HFFc6 (cell line): ENCODE measurements around the gene TMEM115. TPM values are rescaled to one million over a fixed set of nuclear protein-coding genes. Genes with fewer than 3 reads are reported as not detected.
A peak's percentile ranks its signal among the peaks of the same experiment; 100 is the strongest.

ENCODE experiments used
- DNase-seq: peaks from one replicate; pipeline ENCODE4 v3.0.0-alpha.2; 2018
- H3K27ac Mint-ChIP-seq: 2 replicates; pipeline ENCODE4 v1.8.0; 2020; ENCODE audit warnings: mild to moderate bottlenecking, mixed read lengths
- H3K27me3 Mint-ChIP-seq: 2 replicates; pipeline ENCODE4 v1.8.0; 2021; ENCODE audit warnings: mild to moderate bottlenecking, moderate library complexity, mixed read lengths; ENCODE audit not compliant: insufficient read depth
- H3K36me3 Mint-ChIP-seq: 2 replicates; pipeline ENCODE4 v1.8.0; 2021; ENCODE audit warnings: low read depth, mixed read lengths
- H3K4me1 Mint-ChIP-seq: 2 replicates; pipeline ENCODE4 v1.8.0; 2020; ENCODE audit warnings: low read depth, mixed read lengths
- H3K4me3 Mint-ChIP-seq: 2 replicates; pipeline ENCODE4 v1.8.0; 2020; ENCODE audit warnings: mild to moderate bottlenecking, moderate library complexity, mixed read lengths
- H3K9me3 Mint-ChIP-seq: 2 replicates; pipeline ENCODE4 v1.8.0; 2020; ENCODE audit warnings: mild to moderate bottlenecking, mixed read lengths
- total RNA-seq, 6 experiments: library from RNA; stranded (reverse); fragmentation: NEBNext Ultra II Directional; extraction: Animal tissue kit (Norgen Biotek cat#: 25700); gene quantifications; 2 replicates in 1 of 6; 3 replicates in 5 of 6; pipeline ENCODE4 v1.2.3, GENCODE V29; 2021
- TF ChIP-seq, protein P1 (sequence below): fragments of 200-600 bp; sonication (generic); IDR thresholded peaks from 2 replicates; pipeline ENCODE4 v1.5.0; 2021; ENCODE audit warnings: antibody characterized with exemption, mild to moderate bottlenecking

Gene TMEM115
- total RNA-seq, 6 experiments from 2014 or later = 51.7 to 65.7 (median 54.4) TPM

DNA sequence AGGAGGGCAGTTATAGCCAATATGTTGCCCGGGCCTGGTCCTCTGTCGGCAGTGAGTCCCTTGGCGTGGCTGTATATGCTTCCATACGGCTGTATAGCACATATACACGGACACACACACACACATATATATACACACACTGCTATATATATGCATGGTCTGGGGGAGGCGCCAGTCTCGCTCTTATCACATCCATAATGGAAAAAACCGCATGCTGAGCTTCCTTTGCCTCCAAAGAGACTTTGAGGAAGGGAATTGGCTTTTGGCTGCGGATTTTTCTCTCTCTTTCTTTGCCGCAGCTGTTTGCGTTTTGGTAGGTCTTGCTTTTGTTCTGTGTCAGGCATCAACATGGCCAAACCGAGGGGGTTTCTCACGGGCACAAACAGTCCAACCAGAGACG is 11.3 kb upstream of the TMEM115 start:
- Mint-ChIP-seq H3K4me1 (no peaks in the 10 kb centered on the region), H3K27ac (no peak overlapping the region), H3K36me3 (no peaks in the 10 kb centered on the region), H3K9me3 (no peaks in the 10 kb centered on the region), H3K4me3 (no peak overlapping the region), H3K27me3 (peaks cover 29% of the 10 kb centered on the region)
- TF ChIP-seq, protein P1, sequence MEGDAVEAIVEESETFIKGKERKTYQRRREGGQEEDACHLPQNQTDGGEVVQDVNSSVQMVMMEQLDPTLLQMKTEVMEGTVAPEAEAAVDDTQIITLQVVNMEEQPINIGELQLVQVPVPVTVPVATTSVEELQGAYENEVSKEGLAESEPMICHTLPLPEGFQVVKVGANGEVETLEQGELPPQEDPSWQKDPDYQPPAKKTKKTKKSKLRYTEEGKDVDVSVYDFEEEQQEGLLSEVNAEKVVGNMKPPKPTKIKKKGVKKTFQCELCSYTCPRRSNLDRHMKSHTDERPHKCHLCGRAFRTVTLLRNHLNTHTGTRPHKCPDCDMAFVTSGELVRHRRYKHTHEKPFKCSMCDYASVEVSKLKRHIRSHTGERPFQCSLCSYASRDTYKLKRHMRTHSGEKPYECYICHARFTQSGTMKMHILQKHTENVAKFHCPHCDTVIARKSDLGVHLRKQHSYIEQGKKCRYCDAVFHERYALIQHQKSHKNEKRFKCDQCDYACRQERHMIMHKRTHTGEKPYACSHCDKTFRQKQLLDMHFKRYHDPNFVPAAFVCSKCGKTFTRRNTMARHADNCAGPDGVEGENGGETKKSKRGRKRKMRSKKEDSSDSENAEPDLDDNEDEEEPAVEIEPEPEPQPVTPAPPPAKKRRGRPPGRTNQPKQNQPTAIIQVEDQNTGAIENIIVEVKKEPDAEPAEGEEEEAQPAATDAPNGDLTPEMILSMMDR = 0 out of 2 replicates have a peak, but pooled peaks have one; percentile 14
- no peak for DNase-seq

DNA sequence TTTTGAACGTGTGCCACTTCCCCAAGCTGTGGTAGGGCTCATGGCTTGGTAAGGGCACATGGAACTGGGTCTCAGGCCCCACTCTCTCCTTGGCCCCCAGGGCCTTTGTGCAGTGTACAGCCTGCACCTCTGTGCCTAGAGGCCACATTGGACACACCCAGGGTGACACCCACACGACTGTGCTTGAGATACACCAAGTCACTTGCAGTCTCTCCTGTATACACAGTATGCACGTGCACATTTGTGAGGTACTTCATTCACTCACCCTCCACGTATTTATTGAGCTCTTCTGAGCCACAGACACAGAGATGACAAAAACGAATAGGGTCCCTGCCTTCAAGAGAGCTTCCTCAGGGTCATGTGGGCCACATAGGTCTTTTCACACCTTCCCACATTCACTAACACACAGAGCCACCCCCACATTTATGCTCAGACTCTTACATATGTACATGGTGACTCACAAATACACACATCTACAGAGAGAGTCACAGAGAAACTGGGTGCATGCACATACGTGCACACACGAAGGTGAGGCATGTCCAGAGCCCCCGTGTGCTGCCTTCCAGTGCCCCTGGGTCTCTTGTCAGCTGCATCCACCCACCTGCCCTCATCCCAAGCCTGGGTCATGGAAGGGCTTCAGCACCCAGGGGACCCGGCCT is 9.8 kb upstream of the TMEM115 start:
- Mint-ChIP-seq H3K4me1 (no peaks in the 10 kb centered on the region), H3K4me3 (no peak overlapping the region), H3K27ac (no peak overlapping the region), H3K9me3 (no peaks in the 10 kb centered on the region), H3K27me3 (peaks cover 28% of the 10 kb centered on the region), H3K36me3 (no peaks in the 10 kb centered on the region)
- DNase-seq = no peak
- TF ChIP-seq, protein P1 = no peak

DNA sequence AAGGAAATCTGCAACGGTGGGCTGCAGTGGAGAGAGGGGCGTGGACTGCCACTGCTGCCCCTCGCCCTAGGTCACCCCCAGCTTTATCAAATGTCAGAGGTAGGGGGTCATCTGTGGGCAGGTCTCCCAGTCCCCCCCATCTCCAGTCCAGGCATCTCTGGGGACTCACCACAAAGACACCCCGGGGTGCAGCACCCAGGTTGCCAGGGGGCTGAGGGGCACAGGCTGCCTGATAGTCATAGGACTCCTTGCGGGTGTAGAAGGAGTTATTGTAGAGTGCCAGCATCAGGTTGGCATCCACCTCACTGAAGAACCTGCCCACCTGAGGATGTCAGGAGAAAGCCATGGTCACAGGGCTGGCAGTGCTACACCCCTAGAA is 6.5 kb upstream of the TMEM115 start:
- H3K27ac Mint-ChIP-seq = no peak overlapping the region
- no peak for DNase-seq
- H3K27me3 Mint-ChIP-seq = peaks cover 14% of the 10 kb centered on the region
- H3K9me3 Mint-ChIP-seq = no peaks in the 10 kb centered on the region
- H3K36me3 Mint-ChIP-seq = no peaks in the 10 kb centered on the region
- TF ChIP-seq, protein P1 = no peak
- H3K4me3 Mint-ChIP-seq = no peak overlapping the region
- H3K4me1 Mint-ChIP-seq = no peaks in the 10 kb centered on the region

DNA sequence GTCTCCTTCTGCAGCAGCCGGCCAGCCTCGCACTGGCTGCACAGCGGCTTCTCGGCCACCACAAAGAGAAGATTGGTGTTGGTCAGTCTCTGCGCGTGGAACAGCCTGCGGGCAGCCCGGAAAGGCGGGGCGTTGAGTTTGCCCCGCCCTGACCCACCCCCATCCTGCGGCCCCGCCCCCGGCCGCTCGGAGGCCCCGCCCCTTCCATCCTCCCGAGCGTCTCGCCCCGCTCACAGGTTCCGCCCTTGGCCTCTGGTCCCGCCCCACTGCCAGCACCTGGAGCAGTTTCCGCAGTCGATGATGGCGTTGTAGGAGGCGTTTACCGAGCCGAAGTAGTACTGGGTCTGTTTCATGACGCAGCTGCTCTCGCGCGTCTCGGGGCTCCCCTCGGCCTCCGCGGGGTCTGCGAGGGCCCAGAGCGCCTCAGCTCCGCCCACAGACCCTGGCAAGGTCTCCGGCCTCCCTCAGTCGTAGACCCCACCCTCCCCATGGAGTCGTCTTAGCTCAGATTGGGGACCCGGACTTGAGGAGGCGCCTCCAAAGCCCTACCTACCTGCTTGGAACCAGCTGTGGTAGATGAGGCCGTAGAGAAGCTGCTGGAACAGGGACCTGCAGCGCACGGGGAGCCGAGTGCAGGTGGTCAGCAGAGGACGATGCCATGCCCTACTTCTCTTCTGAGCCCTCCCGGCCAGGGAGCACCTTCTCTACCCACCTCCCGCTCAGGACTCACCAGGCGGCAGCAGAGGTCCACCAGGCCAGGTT is 5.9 kb upstream of the TMEM115 start:
- Mint-ChIP-seq H3K27ac (no peak overlapping the region), H3K9me3 (no peaks in the 10 kb centered on the region), H3K36me3 (no peaks in the 10 kb centered on the region), H3K4me1 (no peaks in the 10 kb centered on the region), H3K27me3 (peaks cover 9% of the 10 kb centered on the region), H3K4me3 (peak overlapping the region; percentile 69; the same call in 1 of the 2 replicates)
- TF ChIP-seq, protein P1 = no peak
- DNase-seq = no peak

DNA sequence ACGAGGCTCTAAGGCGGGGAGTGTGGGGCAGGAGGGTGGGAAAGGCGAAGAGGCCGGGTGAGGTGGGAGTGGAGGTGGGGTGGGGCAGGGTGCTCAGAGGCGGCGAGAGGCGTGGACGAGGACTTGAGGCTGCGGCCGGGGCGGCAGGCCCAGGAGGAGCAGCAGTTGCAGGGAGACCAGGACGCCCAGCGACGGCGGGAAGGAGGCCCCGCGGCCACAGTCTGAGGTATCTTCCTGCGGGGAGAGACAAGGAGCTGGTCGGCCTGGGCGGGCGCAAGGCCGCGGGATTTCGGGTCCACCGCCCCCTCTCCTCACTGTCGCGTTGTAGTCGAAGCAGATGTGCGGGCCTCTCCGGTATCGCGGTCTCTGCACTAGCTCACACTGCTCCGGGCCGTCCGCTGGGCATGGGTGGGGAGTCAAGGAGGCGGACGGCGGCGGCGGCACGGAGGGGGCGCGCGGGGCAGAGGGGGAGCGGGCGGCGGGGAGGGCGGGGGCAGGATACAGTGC is 5.3 kb upstream of the TMEM115 start:
- Mint-ChIP-seq H3K4me1 (no peaks in the 10 kb centered on the region), H3K9me3 (no peaks in the 10 kb centered on the region), H3K4me3 (peak overlapping the region; percentile 69), H3K27me3 (peaks cover 9% of the 10 kb centered on the region), H3K27ac (no peak overlapping the region), H3K36me3 (no peaks in the 10 kb centered on the region)
- no peak for DNase-seq
- TF ChIP-seq, protein P1 = no peak
